Measurements from ENCODE around the gene RANBP1.

The RANBP1 gene

DNA sequence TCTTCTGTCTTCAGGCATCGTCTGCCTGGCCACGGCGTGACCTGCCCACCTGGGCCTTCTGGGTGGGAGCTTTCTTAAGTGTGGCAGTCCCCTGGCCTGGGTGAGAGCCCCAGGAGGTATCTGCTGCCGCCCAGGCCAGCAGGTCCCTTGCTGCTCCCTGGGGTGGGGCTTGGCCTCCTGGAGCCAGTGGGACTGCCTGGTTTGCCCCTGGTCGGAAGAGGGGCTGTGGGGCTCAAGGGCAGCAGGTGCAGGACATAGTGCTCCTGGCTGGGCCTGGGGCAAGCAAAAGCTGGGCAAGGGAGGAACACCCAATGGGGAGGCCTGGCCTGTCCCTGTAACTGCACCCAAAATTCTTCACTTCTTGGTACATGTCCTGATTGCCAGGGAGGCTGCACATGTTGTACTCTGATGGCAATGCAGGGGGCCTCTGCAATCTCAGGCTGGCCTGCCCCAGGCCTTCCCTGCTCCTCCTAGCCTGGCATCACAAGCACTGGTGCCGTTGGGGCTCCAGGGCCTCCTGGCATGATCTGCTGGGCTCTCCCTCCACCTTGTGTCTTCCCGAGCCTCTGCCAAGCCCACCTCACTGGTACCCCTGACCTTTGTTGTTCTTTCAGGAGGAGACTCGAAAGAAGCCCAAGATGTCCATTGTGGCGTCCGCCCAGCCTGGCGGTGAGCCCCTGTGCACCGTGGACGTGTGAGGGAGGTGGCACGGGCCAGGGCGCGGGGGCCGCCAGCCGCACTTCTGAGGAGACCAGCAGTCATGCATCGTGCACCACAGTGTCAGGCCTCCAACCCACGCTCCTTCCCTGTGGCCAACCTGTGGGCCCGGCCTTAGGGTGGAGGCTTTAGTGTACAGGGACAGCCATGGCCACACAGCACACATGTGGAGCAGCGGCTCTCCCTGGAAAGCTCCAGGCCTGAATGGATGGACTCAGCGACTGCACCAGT lies 6.2 kb upstream of the RANBP1 start:
- no peak for DNase-seq (ENCODE audit: low read depth)
- H3K4me3 ChIP-seq (ENCODE audit: low read depth, low read length), result no peak overlapping the region
- TF ChIP-seq, protein P1, sequence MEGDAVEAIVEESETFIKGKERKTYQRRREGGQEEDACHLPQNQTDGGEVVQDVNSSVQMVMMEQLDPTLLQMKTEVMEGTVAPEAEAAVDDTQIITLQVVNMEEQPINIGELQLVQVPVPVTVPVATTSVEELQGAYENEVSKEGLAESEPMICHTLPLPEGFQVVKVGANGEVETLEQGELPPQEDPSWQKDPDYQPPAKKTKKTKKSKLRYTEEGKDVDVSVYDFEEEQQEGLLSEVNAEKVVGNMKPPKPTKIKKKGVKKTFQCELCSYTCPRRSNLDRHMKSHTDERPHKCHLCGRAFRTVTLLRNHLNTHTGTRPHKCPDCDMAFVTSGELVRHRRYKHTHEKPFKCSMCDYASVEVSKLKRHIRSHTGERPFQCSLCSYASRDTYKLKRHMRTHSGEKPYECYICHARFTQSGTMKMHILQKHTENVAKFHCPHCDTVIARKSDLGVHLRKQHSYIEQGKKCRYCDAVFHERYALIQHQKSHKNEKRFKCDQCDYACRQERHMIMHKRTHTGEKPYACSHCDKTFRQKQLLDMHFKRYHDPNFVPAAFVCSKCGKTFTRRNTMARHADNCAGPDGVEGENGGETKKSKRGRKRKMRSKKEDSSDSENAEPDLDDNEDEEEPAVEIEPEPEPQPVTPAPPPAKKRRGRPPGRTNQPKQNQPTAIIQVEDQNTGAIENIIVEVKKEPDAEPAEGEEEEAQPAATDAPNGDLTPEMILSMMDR (IDR thresholded peaks at IDR 0.05; ENCODE audit: control insufficient read depth, extremely low read depth, insufficient read depth), result no peak

- no peak overlapping the region for H3K4me3 ChIP-seq (ENCODE audit: low read depth, low read length)
- TF ChIP-seq, protein P1 (IDR thresholded peaks at IDR 0.05; ENCODE audit: control insufficient read depth, extremely low read depth, insufficient read depth), result no peak
- DNase-seq (ENCODE audit: low read depth), result no peak
Observed at GRCh38 chr22:20110359-20110985, 5.4 kb upstream of the RANBP1 start.

DNA sequence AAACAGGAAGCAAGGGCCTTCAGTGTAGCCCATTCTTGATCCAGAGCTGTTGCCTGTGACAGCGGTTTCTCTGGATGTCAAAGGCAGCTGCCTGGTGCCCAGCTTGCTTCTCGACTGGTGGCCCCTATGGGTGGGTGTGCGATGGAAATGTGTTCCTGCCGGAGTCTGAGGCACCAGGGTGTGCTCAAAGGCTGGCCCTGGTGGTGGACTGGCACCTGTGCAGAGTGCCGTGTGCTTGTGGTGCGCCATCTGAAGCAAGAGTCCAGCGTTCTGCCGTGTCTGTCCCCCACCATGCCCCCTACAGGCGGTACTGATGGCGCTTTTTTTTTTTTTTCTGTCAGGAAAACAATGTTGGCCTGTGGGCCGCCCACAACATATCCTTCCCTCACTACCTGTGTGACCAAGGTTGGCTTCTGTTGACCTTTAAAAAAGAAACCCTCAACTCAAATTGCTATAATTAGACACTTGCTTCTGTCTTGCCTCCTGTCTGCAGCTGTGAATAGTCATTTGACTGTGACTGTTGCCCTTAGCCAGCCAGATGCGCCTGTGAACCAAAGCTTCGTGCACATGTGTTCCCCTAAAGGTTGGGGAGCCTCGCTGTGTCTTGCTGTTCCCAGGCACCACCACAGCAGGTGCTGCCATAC lies 4.7 kb upstream of the RANBP1 start:
- TF ChIP-seq, protein P1 (IDR thresholded peaks at IDR 0.05; ENCODE audit: control insufficient read depth, extremely low read depth, insufficient read depth), result 0 out of 2 replicates have a peak, but pooled peaks have one; percentile 0
- no peak for DNase-seq (ENCODE audit: low read depth)
- no peak overlapping the region for H3K4me3 ChIP-seq (ENCODE audit: low read depth, low read length)

- TF ChIP-seq, protein P1 (IDR thresholded peaks at IDR 0.05; ENCODE audit: control insufficient read depth, extremely low read depth, insufficient read depth), result no peak
- no peak for DNase-seq (ENCODE audit: low read depth)
Observed at GRCh38 chr22:20111689-20112622, 3.9 kb upstream of the RANBP1 start.

DNA sequence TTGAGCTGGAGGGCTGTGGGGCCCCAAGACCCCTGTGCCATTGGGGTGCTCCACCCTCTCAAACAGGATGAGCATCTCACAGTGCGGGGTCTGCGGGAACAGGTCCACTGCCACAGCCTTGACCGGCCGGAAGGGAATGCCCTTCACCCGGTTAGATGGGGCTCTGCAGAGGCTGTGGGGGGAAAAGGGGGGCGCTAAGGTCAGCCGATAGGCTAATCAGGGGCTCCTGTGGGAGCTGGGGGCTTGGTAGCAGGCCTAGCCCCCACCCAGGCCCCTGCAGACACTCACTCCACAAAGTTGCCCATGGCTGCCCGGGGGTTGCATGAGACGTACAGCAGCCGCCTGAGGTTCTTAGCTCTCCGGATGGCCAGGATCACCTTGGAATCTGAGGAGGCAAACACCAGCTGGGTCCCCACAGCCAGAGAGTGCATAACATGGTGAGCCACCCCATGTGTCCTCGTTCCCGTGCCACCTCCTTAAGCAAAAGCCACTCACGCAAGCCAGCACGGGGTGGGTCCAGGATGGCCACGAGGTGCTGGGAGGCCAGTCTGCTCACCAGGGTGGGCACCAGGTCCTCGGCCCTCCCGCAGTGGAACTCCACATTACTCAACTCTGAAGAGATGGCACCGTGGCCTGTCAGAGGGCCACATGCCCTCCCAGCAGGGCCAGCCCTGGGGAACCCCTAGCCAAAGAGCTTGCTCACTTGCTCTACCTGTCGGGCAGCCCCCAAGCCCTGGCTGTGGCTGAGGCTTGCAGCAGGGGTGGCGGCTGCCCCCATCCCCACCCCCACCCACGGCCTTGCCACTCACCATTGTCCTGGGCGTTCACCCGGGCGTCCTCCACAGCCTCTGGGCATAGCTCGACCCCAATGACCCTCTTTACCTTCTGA lies 3.0 kb upstream of the RANBP1 start:
- TF ChIP-seq, protein P1 (IDR thresholded peaks at IDR 0.05; ENCODE audit: control insufficient read depth, extremely low read depth, insufficient read depth), result no peak
- no peak overlapping the region for H3K4me3 ChIP-seq (ENCODE audit: low read depth, low read length)
- DNase-seq (ENCODE audit: low read depth), result no peak

More at GRCh38 chr22:20111689-20112622, 3.9 kb upstream of the RANBP1 start:
- H3K4me3 ChIP-seq (ENCODE audit: low read depth, low read length), result no peak overlapping the region
